Cardiac fibroblast (primary cell): ENCODE results near the gene ARIH1.
"Not testable (repeated sequence)": the region's sequence is repeated elsewhere in the genome, so short reads cannot be mapped to it uniquely, and the experiment has no call there.

Source experiments
- DNase-seq, 2 donors: peaks; one replicate each; pipeline versions ENCODE4 v3.0.0 to v3.0.0-alpha.2; 2010; ENCODE audit warnings: low read depth in 2 of 2
- H3K4me3 ChIP-seq, 2 donors: replicated peaks in 1 of 2; 1 replicate in 1 of 2; 2 replicates in 1 of 2; pipeline ENCODE4 v1.5.1; 2011; ENCODE audit warnings: low read depth in 2 of 2, low read length in 2 of 2, mild to moderate bottlenecking in 2 of 2, moderate library complexity in 1 of 2
- TF ChIP-seq, protein P1 (sequence below): IDR thresholded peaks from one replicate; pipeline ENCODE4 v1.5.1; 2011; ENCODE audit warnings: low read depth, mild to moderate bottlenecking, low read length, inconsistent platforms

Gene ARIH1

GRCh38 chr15:72474466-72474911 is 359 bp downstream of the ARIH1 start:
- TF ChIP-seq, protein P1, sequence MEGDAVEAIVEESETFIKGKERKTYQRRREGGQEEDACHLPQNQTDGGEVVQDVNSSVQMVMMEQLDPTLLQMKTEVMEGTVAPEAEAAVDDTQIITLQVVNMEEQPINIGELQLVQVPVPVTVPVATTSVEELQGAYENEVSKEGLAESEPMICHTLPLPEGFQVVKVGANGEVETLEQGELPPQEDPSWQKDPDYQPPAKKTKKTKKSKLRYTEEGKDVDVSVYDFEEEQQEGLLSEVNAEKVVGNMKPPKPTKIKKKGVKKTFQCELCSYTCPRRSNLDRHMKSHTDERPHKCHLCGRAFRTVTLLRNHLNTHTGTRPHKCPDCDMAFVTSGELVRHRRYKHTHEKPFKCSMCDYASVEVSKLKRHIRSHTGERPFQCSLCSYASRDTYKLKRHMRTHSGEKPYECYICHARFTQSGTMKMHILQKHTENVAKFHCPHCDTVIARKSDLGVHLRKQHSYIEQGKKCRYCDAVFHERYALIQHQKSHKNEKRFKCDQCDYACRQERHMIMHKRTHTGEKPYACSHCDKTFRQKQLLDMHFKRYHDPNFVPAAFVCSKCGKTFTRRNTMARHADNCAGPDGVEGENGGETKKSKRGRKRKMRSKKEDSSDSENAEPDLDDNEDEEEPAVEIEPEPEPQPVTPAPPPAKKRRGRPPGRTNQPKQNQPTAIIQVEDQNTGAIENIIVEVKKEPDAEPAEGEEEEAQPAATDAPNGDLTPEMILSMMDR, result no peak
- peak overlapping the region; percentile 83 to 94 for H3K4me3 ChIP-seq
- no peak for DNase-seq

GRCh38 chr15:72474912-72475628 is 940 bp downstream of the ARIH1 start:
- peak overlapping the region; percentile 83 to 94 for H3K4me3 ChIP-seq
- DNase-seq, result peak; percentile 80 to 87
- TF ChIP-seq, protein P1, result no peak

GRCh38 chr15:72475674-72476073 is 1.5 kb downstream of the ARIH1 start:
- DNase-seq, result no peak
- peak overlapping the region; percentile 83 to 94 for H3K4me3 ChIP-seq
- TF ChIP-seq, protein P1, result no peak

DNA sequence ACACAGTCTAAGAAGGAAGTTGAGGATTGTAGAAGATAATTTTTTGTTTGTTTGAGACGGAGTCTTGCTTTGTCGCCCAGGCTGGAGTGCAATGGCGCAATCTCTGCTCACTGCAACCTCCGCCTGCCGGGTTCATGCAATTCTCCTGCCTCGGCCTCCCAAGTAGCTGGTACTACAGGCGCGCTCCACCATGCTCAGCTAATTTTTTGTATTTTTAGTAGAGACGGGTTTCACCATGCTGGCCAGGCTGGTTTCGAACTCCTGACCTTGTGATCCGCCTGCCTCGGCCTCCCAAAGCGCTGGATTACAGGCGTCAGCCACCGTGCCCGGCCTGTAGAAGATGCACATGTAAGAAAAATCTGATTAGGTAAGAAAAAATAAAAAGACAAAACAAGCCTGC is 2.2 kb downstream of the ARIH1 start:
- DNase-seq, result not testable (repeated sequence)
- H3K4me3 ChIP-seq, result peak overlapping the region; percentile 83 to 94

- TF ChIP-seq, protein P1, result no peak
- H3K4me3 ChIP-seq, result no peak overlapping the region
- DNase-seq, result no peak
Observed at GRCh38 chr15:72481015-72481659, 7.0 kb downstream of the ARIH1 start.

GRCh38 chr15:72482275-72482674 is 8.1 kb downstream of the ARIH1 start:
- DNase-seq, result no peak
- H3K4me3 ChIP-seq, result no peak overlapping the region
- TF ChIP-seq, protein P1, result no peak

- TF ChIP-seq, protein P1, result no peak
- no peak for DNase-seq
- no peak overlapping the region for H3K4me3 ChIP-seq
Observed at GRCh38 chr15:72483279-72483678, 9.1 kb downstream of the ARIH1 start.
